Testis (tissue), 3 donors: ENCODE measurements around the gene AGXT. TPM values are rescaled to one million over a fixed set of nuclear protein-coding genes. Genes with fewer than 3 reads are reported as not detected.

Experiments used
- DNase-seq: peaks from one replicate; pipeline ENCODE4 v3.0.0-alpha.2; 2019
- H3K27ac ChIP-seq, 2 donors: fragments of 200-600 bp; sonication (generic); one replicate each; pipeline ENCODE4 v1.5.1; 2019
- H3K27me3 ChIP-seq: fragments of 200-600 bp; sonication (generic); one replicate; pipeline ENCODE4 v1.5.1; 2019
- H3K36me3 ChIP-seq: fragments of 200-600 bp; sonication (generic); one replicate; pipeline ENCODE4 v1.5.1; 2017; ENCODE audit warnings: low read depth; ENCODE audit errors: missing control alignments
- H3K4me1 ChIP-seq: fragments of 200-600 bp; sonication (generic); one replicate; pipeline ENCODE4 v1.5.1; 2019
- H3K4me3 ChIP-seq, 2 donors: fragments of 200-600 bp; sonication (generic); one replicate each; pipeline ENCODE4 v1.5.1; 2017 to 2019
- H3K9me3 ChIP-seq: fragments of 200-600 bp; sonication (generic); one replicate; pipeline ENCODE4 v1.5.1; 2017
- POLR2A ChIP-seq: fragments of 450-650 bp; IDR thresholded peaks from one replicate; pipeline ENCODE4 v1.6.1; 2017; ENCODE audit warnings: antibody characterized with exemption, mild to moderate bottlenecking, moderate library complexity
- WGBS, 2 donors: methylation state at CpG; one replicate each; pipeline ENCODE4 v1.1.5; 2018; 5-methylcytosine and 5-hydroxymethylcytosine counted together
- intact Hi-C: fragments of 100-400 bp; cut with DNase I; formaldehyde crosslinking; loops from one replicate; pipeline ENCODE4 v1.15.1; 2023; ENCODE audit warnings: low total_unique reads
- polyA plus RNA-seq: library from polyadenylated mRNA; stranded (reverse); fragments of 350-450 nt; fragmentation: Illumina TruSeq; extraction: RNeasy Lipid Tissue Mini Kit (QIAGEN cat#74804); gene quantifications from one replicate; pipeline ENCODE4 v1.2.3, GENCODE V29; 2014; ENCODE audit warnings: low read depth, low replicate concordance; ENCODE audit not compliant: insufficient read depth
- total RNA-seq, 2 donors: library from RNA; depleted of rRNA; stranded (reverse); fragments of >200 nt; gene quantifications; one replicate each; pipeline ENCODE4 v1.2.3, GENCODE V29; 2016
- TF ChIP-seq, protein P1 (sequence below), 3 experiments: fragments of 450-650 bp in 2 of 3; fragments of 200-600 bp in 1 of 3; sonication (generic) in 1 of 3; IDR thresholded peaks; one replicate each; pipeline ENCODE4 v1.5.1; 2016 to 2019; ENCODE audit warnings: antibody characterized with exemption in 3 of 3, mild to moderate bottlenecking in 2 of 3, moderate library complexity in 1 of 3

Gene AGXT
- total and polyA plus RNA-seq, 3 donors from 2014 or later = 0.24 to 0.51 TPM; not detected in 1

DNA sequence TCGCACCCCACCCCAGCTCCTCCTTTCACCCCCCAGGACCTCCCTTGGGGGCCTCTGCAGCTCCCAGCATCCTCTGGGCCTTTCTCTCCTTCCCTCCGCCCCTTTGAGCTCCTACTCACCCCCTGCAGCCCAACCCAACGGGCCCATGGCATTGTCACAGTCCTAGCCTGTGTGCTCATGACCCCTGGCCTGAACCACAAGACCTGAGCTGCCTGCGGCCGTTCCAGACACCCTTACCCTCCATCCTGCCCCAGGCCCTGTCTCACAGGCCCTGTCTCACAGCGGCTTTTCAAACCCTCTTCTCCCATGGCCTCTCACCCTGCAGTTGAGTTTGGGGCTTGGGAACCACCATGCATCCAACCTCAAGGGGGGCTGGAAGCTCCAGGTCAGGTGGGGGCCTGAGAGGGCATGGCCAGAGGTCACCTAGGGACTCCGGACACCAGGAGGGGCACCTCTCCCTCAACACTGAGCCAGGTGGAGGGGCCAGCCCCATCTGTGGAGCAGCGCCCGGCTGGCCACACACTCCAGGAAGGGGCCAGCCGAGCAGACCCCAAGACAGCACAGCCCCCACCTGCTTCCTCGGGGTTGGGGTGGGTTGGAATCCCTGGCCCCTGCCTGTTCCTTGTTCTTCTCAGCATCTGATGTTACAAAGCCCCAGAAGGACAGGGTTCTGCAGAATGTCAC is 20.4 kb downstream of the AGXT start:
- DNase-seq = no peak
- Histone ChIP-seq H3K4me1 (no peaks in the 10 kb centered on the region), H3K4me3 (no peak overlapping the region), H3K27ac (no peak overlapping the region), H3K9me3 (no peaks in the 10 kb centered on the region), H3K27me3 (no peaks in the 10 kb centered on the region), H3K36me3 (no peaks in the 10 kb centered on the region)
- TF ChIP-seq, protein P1, sequence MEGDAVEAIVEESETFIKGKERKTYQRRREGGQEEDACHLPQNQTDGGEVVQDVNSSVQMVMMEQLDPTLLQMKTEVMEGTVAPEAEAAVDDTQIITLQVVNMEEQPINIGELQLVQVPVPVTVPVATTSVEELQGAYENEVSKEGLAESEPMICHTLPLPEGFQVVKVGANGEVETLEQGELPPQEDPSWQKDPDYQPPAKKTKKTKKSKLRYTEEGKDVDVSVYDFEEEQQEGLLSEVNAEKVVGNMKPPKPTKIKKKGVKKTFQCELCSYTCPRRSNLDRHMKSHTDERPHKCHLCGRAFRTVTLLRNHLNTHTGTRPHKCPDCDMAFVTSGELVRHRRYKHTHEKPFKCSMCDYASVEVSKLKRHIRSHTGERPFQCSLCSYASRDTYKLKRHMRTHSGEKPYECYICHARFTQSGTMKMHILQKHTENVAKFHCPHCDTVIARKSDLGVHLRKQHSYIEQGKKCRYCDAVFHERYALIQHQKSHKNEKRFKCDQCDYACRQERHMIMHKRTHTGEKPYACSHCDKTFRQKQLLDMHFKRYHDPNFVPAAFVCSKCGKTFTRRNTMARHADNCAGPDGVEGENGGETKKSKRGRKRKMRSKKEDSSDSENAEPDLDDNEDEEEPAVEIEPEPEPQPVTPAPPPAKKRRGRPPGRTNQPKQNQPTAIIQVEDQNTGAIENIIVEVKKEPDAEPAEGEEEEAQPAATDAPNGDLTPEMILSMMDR (IDR thresholded peaks at IDR 0.05) = no peak
- no peak for TF ChIP-seq POLR2A
- intact Hi-C loops = no loop called here
- WGBS, 2 donors = 84 to 86% methylated on average over 6 to 11 of the region's 11 CpGs

DNA sequence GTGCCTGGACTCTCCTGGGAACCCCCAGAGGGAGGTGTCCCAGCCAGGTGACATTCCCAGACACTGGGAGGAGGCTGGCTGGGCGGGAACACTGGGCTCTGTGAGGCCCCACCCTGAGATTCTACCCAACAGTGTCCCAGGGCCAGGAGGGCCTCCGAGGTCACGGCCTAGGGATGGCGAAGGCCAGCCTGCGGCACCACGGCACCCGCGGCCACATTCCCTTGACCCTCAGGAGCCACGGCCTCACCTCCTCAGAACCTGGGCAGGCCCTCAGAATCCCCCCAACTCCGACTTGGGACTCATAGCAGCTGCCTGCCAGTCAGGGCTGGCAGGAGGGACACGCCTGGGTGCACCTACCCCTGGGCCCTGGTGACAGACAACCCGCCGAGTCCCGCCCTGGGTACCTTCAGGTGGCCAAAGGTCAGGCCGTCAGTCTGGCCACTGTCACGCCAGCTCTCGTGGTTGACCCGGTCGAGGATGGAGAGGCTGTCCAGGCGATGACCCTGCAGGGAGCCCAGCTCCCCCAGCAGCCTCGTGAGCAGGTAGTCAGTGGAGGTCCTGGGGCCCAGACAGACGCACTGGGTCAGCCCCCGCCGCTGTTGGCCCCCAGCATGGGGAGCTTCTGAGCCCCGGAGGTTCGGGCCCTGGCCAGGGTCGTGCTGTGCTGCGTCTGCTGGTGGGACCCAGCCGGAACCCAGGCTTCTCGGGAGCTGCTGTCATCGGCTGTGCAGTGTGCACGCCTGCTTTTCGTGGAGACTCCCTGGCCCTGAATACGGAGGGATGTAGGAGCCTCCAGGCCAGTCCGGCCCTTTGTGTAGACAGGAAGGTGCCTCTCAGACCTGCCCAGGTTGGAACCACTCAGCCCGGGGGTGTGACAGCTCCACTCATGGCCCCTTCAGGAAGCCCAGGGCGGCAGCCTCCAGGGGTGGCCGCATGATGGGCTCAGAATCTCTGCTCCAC is 21.3 kb downstream of the AGXT start:
- Histone ChIP-seq H3K27me3 (no peaks in the 10 kb centered on the region), H3K4me1 (no peaks in the 10 kb centered on the region), H3K27ac (no peak overlapping the region), H3K4me3 (no peak overlapping the region), H3K36me3 (no peaks in the 10 kb centered on the region), H3K9me3 (no peaks in the 10 kb centered on the region)
- WGBS, 2 donors = 90 to 92% methylated on average over 4 to 38 of the region's 38 CpGs
- no peak for DNase-seq
- intact Hi-C loops = no loop called here
- TF ChIP-seq POLR2A = no peak
- TF ChIP-seq, protein P1 (IDR thresholded peaks at IDR 0.05) = no peak

DNA sequence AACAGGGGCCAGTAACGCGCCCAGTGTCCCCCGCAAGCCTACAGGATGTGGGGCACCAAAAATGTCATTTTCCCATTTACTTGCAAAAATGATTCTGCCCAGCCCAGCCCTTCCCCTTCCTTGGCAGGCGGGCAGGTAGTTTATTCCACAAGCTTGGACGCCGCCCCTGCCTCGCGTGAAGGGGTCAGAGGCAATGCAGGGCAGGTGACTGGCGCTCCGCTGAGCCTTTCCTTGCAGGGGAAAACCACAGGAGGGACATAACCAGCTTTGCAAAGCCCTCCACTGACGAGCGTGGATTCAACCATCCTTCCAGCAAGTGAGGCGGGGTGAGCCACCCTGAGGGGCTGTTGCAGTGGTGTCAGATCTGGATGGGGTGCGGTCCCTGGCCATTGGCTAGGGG is 22.1 kb downstream of the AGXT start:
- Histone ChIP-seq H3K36me3 (no peaks in the 10 kb centered on the region), H3K27ac (no peak overlapping the region), H3K4me1 (no peaks in the 10 kb centered on the region), H3K27me3 (no peaks in the 10 kb centered on the region), H3K4me3 (no peak overlapping the region), H3K9me3 (no peaks in the 10 kb centered on the region)
- intact Hi-C loops = no loop called here
- no peak for DNase-seq
- WGBS, 2 donors = 81 to 83% methylated on average over 3 to 14 of the region's 14 CpGs
- no peak for TF ChIP-seq POLR2A
- TF ChIP-seq, protein P1 (IDR thresholded peaks at IDR 0.05) = no peak

DNA sequence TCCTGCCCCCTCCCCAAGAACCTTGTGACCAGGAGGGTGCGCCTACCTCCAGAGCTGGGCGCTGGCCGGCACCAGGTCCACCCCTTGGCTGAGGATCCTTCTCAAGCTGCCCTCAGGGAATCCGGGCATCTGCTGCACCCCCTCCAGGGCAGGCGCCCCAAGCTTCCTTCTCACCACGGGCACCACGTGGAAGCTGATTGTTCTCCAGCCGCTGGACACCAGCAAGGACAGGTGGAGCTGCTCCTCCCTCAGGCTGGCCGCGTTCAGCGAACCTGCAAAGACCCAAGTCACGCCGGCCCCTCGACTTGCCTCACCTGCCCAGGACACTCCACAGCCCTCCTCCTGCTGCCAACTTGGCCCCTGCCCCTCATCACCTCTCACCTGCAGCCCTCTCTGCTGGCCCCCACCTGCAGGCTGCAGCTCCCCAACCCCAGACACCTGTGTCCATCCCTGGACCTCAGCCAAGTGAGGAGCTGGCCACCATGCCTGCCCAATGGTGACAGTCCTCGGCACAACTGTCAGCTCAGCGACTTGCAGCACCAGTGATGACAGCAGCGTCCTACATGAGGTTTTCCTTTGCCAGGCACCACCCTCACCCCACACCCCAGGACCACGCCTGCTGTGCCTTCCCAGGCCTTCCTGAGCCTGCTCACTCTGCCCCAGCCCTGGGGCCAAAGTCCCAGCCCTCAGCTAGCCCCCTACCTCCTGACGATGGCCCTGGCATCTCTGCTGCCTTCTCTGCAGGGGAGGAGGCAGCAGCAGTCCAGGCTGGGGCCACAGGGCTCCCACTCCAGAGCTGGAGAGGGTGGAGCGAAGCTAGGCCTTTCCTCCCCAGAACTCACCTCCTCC is 23.1 kb downstream of the AGXT start:
- 85 to 95% methylated on average over 5 to 19 of the region's 20 CpGs for WGBS, 2 donors
- intact Hi-C loops = no loop called here
- Histone ChIP-seq H3K27me3 (no peaks in the 10 kb centered on the region), H3K36me3 (no peaks in the 10 kb centered on the region), H3K4me1 (no peaks in the 10 kb centered on the region), H3K27ac (no peak overlapping the region), H3K4me3 (no peak overlapping the region), H3K9me3 (no peaks in the 10 kb centered on the region)
- no peak for TF ChIP-seq POLR2A
- TF ChIP-seq, protein P1 (IDR thresholded peaks at IDR 0.05) = no peak
- DNase-seq = no peak
